Mesodermal cell (in vitro differentiated cells): Measurements from ENCODE around the gene MYO7B.
"Not testable (repeated sequence)": the region's sequence is repeated elsewhere in the genome, so short reads cannot be mapped to it uniquely, and the experiment has no call there.

Experiments
- H3K27ac ChIP-seq: 2 replicates; pipeline ENCODE4 v1.7.0; 2013; ENCODE audit warnings: mild to moderate bottlenecking, low read depth, low read length, moderate library complexity; ENCODE audit not compliant: severe bottlenecking
- H3K36me3 ChIP-seq: 2 replicates; pipeline ENCODE4 v1.7.1; 2013; ENCODE audit warnings: mild to moderate bottlenecking, low read length, moderate library complexity; ENCODE audit not compliant: control insufficient read depth, insufficient read depth
- H3K4me1 ChIP-seq: one replicate; pipeline ENCODE4 v1.7.1; 2013; ENCODE audit warnings: mild to moderate bottlenecking, low read length; ENCODE audit not compliant: insufficient read depth, control insufficient read depth, poor library complexity, severe bottlenecking
- H3K4me3 ChIP-seq: 2 replicates; pipeline ENCODE4 v1.7.0; 2013; ENCODE audit warnings: low read length, control low read depth, mild to moderate bottlenecking; ENCODE audit not compliant: insufficient read depth, poor library complexity, severe bottlenecking; ENCODE audit errors: extremely low read depth
- H3K9me3 ChIP-seq: 2 replicates; pipeline ENCODE4 v1.7.1; 2013; ENCODE audit warnings: mild to moderate bottlenecking, low read length, moderate library complexity; ENCODE audit not compliant: control insufficient read depth
- WGBS, 2 experiments: methylation state at CpG; one replicate each; pipeline ENCODE4 v1.1.5; 2013; ENCODE audit warnings: missing lambda C conversion rate in 2 of 2; ENCODE audit not compliant: insufficient coverage in 2 of 2; 5-methylcytosine and 5-hydroxymethylcytosine counted together

Gene MYO7B

DNA sequence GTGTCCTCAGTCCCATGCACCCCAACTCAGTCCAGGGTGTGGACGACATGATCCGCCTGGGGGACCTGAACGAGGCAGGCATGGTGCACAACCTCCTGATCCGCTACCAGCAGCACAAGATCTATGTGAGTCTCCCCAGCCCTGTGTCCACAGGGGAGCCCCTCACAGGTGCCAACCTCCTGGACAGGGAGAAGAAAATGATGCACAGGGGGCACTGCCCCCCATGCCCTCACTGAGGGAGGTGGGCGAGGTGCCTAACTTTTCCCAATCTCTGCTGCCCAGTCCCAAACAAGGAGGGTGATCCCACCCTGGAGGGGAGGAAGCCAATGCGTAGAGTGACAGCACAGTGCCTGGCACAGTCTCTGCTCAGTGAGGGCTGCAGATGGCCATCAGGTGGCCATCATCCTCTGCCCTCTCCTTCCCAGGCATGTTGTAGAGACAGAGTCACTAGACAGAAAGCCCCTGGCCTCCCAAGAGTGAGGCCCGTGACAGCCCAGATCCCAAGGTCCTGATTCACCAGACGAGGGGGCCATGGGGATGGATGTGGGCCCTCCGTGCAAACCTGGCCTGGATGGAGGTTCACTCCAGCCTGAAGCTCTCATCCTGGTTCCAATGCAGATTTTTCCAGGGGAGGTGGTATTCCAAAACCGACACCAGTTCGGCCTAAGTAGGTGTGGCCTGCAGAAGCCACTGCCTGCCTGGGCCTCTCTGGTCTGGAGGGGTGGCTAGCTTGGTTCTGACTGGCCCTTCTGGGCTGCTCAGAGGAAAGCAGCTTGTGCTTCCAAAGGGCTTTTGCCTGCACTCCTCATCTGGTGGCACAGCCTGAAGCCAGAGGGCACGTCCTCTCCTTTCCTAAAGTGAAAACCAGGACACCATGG lies 30.0 kb downstream of the MYO7B start:
- Histone ChIP-seq H3K4me3 (no peak overlapping the region), H3K36me3 (no peaks in the 10 kb centered on the region)

GRCh38 chr2:127566139-127566417 lies 30.6 kb downstream of the MYO7B start:
- no peaks in the 10 kb centered on the region for H3K9me3 ChIP-seq
- WGBS, 2 experiments: 87 to 96% methylated on average over 3 to 4 of the region's 5 CpGs
- no peaks in the 10 kb centered on the region for H3K36me3 ChIP-seq
- H3K4me1 ChIP-seq: peaks cover 5% of the 10 kb centered on the region
- no peak overlapping the region for H3K4me3 ChIP-seq
- H3K27ac ChIP-seq: no peak overlapping the region

More for the DNA sequence above, 30.0 kb downstream of the MYO7B start:
- 89 to 93% methylated on average over 11 to 12 of the region's 12 CpGs for whole genome bisulfite sequencing, 2 experiments
- H3K27ac ChIP-seq: no peak overlapping the region
- no peaks in the 10 kb centered on the region for H3K9me3 ChIP-seq
- no peaks in the 10 kb centered on the region for H3K4me1 ChIP-seq

DNA sequence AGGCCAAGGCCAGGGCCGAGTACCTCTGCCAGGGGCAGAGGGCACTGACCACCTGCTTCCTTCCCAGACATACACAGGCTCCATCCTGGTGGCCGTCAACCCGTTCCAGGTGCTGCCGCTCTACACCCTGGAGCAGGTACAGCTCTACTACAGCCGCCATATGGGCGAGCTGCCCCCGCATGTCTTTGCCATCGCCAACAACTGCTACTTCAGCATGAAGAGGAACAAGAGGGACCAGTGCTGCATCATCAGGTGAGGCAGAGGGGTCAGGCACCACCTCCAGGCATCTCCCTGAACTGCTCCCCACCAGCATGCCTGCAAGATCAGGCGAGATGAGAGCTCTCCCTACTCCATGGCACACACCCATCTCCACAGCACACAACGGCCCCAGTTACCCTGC lies 31.1 kb downstream of the MYO7B start:
- peaks cover 6% of the 10 kb centered on the region for H3K4me1 ChIP-seq
- H3K9me3 ChIP-seq: no peaks in the 10 kb centered on the region
- no peak overlapping the region for H3K4me3 ChIP-seq
- 89% methylated on average over 4 to 10 of the region's 10 CpGs for WGBS, 2 experiments
- no peak overlapping the region for H3K27ac ChIP-seq
- no peaks in the 10 kb centered on the region for H3K36me3 ChIP-seq

- WGBS, 2 experiments: 75 to 82% methylated on average over 2 to 5 of the region's 5 CpGs
- H3K4me3 ChIP-seq: no peak overlapping the region
- H3K4me1 ChIP-seq: peaks cover 6% of the 10 kb centered on the region
- no peak overlapping the region for H3K27ac ChIP-seq
- H3K36me3 ChIP-seq: no peaks in the 10 kb centered on the region
- no peaks in the 10 kb centered on the region for H3K9me3 ChIP-seq
Measured at GRCh38 chr2:127567351-127567854, 31.9 kb downstream of the MYO7B start.

- Histone ChIP-seq H3K36me3 (no peaks in the 10 kb centered on the region), H3K27ac (no peak overlapping the region)
- 96 to 97% methylated on average over 5 to 6 of the region's 6 CpGs for WGBS, 2 experiments
Measured at GRCh38 chr2:127568128-127568527, 32.6 kb downstream of the MYO7B start.

GRCh38 chr2:127569666-127570065 lies 34.2 kb downstream of the MYO7B start:
- Histone ChIP-seq H3K36me3 (no peaks in the 10 kb centered on the region), H3K4me1 (peaks cover 6% of the 10 kb centered on the region), H3K4me3 (no peak overlapping the region), H3K9me3 (no peaks in the 10 kb centered on the region), H3K27ac (no peak overlapping the region)
- 94% methylated on average over 4 to 5 of the region's 6 CpGs for WGBS, 2 experiments

More at GRCh38 chr2:127568128-127568527, 32.6 kb downstream of the MYO7B start:
- peaks cover 6% of the 10 kb centered on the region for H3K4me1 ChIP-seq
- H3K9me3 ChIP-seq: no peaks in the 10 kb centered on the region
- H3K4me3 ChIP-seq: no peak overlapping the region

DNA sequence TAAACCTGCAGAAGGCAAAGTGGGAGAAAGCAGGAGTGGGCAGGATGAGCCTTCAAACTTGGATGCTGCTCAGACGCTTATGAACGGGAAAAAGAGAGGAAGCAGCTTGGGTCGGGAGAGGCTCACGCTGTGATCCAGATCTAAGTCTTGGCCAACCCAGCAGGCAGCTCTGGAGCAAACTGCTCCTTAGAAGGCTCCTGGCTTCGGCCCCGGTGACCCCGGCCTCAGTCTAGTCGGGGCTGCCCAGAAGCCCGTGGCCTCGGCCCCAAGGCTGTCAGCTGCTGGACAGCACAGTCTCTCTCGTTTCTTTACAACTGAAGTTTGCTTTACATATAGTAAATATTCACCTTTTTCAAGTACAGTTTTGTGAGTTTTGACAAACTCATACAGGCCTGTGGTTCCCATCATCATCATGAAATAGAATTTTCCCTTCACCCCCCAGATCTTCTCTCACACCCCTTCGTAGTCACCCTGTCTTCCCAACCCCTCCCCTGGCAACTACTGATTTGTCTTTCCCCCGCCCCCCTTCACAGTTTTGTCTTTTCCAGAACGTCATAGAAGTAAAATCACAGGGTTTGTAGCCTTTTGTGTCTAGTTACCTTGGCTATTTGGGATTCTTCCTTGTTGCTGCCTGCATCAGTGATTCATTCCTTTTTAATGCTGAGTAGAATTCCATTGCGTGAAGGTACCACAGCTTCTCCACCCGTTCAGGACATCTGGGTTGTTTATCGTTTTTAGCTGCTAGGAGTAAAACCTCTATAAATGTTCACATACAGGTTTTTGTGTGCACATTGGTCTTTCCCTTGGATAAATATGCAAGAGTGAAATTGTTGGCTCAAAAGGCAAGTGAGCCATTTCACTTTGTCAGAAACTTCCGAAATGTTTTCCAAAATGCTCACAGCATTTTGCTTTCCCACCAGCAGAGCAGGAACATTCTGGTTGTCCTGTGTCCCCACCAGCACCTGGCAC lies 35.1 kb downstream of the MYO7B start:
- Histone ChIP-seq H3K9me3 (no peaks in the 10 kb centered on the region), H3K4me3 (no peak overlapping the region), H3K36me3 (no peaks in the 10 kb centered on the region), H3K4me1 (peaks cover 6% of the 10 kb centered on the region), H3K27ac (no peak overlapping the region)
- WGBS, 2 experiments: 81 to 92% methylated on average over 9 to 15 of the region's 18 CpGs

GRCh38 chr2:127572352-127572751 lies 36.9 kb downstream of the MYO7B start:
- WGBS, 2 experiments: 91 to 98% methylated on average over 2 of the region's 2 CpGs
- not testable (repeated sequence) for H3K9me3 ChIP-seq, H3K4me1 ChIP-seq, H3K36me3 ChIP-seq, H3K27ac ChIP-seq, H3K4me3 ChIP-seq

GRCh38 chr2:127572841-127573240 lies 37.4 kb downstream of the MYO7B start:
- Histone ChIP-seq H3K4me3 (no peak overlapping the region), H3K4me1 (peaks cover 10% of the 10 kb centered on the region), H3K9me3 (no peaks in the 10 kb centered on the region), H3K36me3 (no peaks in the 10 kb centered on the region), H3K27ac (no peak overlapping the region)
- WGBS, 2 experiments: 88 to 93% methylated on average over 2 to 4 of the region's 5 CpGs

DNA sequence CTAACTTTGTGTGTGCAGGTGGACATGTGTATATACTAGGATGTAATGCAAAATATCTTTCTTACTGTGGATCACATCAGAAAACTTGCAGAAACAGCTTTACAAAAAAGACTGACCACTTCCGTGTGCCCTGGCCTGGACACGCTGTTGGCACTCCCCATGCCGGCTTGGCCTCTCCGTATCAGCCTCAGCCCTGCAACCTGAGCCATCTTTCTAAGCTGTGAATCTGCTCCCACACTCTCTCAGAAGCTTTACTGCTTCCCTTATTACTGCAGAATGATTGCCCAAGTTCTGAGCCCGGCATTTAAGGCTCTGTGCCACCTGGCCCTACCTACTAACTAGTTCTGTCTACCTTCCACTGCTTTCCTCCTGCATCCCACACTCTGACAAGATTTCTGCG lies 37.8 kb downstream of the MYO7B start:
- 94% methylated on average over 6 of the region's 6 CpGs for WGBS, 2 experiments
- Histone ChIP-seq H3K4me3 (no peak overlapping the region), H3K27ac (no peak overlapping the region), H3K9me3 (no peaks in the 10 kb centered on the region), H3K36me3 (no peaks in the 10 kb centered on the region), H3K4me1 (peaks cover 10% of the 10 kb centered on the region)
